CD4-positive, alpha-beta memory T cell (primary cell): ENCODE data around the gene TRIM38. TPM values are rescaled to one million over a fixed set of nuclear protein-coding genes. Genes with fewer than 3 reads are reported as not detected.
"Not testable (repeated sequence)": the region's sequence is repeated elsewhere in the genome, so short reads cannot be mapped to it uniquely, and the experiment has no call there.

ENCODE experiments used
- CTCF ChIA-PET: fragments of 350-600 bp; sonication (Branson Sonifier 250); formaldehyde crosslinking; loops from one replicate; lab custom pipeline; 2021; ENCODE audit warnings: inconsistent platforms; ENCODE audit not compliant: partially characterized antibody; lab: Charles Lee
- POLR2A ChIA-PET: fragments of 350-600 bp; sonication (Branson Sonifier 250); formaldehyde crosslinking; loops from one replicate; lab custom pipeline; 2021; ENCODE audit not compliant: partially characterized antibody; lab: Charles Lee
- DNase-seq, 5 donors: peaks; one replicate each; pipeline versions ENCODE4 v3.0.0 to v3.0.0-alpha.2; 2020 to 2022; ENCODE audit warnings: mixed read lengths in 1 of 5
- H3K27ac ChIP-seq: one replicate; pipeline ENCODE4 v1.7.0; 2013; ENCODE audit warnings: low read depth, low read length
- H3K27me3 ChIP-seq: 2 replicates; pipeline ENCODE4 v1.7.0; 2013; ENCODE audit warnings: mild to moderate bottlenecking, low read length, moderate library complexity; ENCODE audit not compliant: insufficient read depth
- H3K36me3 ChIP-seq: 2 replicates; pipeline ENCODE4 v1.7.0; 2013; ENCODE audit warnings: mild to moderate bottlenecking, low read length, moderate library complexity; ENCODE audit not compliant: insufficient read depth
- H3K4me1 ChIP-seq: 2 replicates; pipeline ENCODE4 v1.7.0; 2013; ENCODE audit warnings: mild to moderate bottlenecking, low read length, moderate library complexity; ENCODE audit not compliant: insufficient read depth
- H3K4me3 ChIP-seq, 2 donors: one replicate each; pipeline ENCODE4 v1.7.0; 2013; ENCODE audit warnings: low read length in 2 of 2, mild to moderate bottlenecking in 1 of 2
- H3K9me3 ChIP-seq, 2 donors: one replicate each; pipeline ENCODE4 v1.7.0; 2013; ENCODE audit warnings: low read length in 2 of 2, control low read depth in 1 of 2; ENCODE audit not compliant: control insufficient read depth in 1 of 2
- H3K27ac Mint-ChIP-seq, 7 donors: one replicate each; pipeline ENCODE4 v1.8.0; 2020 to 2021; ENCODE audit warnings: mixed read lengths in 7 of 7, mild to moderate bottlenecking in 6 of 7, inconsistent platforms in 3 of 7, moderate library complexity in 3 of 7
- H3K27me3 Mint-ChIP-seq, 2 donors: one replicate each; pipeline ENCODE4 v1.8.0; 2020 to 2021; ENCODE audit warnings: mixed read lengths in 2 of 2
- H3K36me3 Mint-ChIP-seq, 2 donors: one replicate each; pipeline ENCODE4 v1.8.0; 2020 to 2021; ENCODE audit warnings: mixed read lengths in 2 of 2, inconsistent platforms in 1 of 2, mild to moderate bottlenecking in 1 of 2
- H3K4me1 Mint-ChIP-seq, 4 donors: one replicate each; pipeline ENCODE4 v1.8.0; 2020 to 2021; ENCODE audit warnings: mixed read lengths in 4 of 4, mild to moderate bottlenecking in 1 of 4
- H3K4me3 Mint-ChIP-seq, 8 donors: one replicate each; pipeline ENCODE4 v1.8.0; 2020 to 2021; ENCODE audit warnings: mixed read lengths in 8 of 8, mild to moderate bottlenecking in 7 of 8, moderate library complexity in 6 of 8, inconsistent platforms in 3 of 8
- H3K9me3 Mint-ChIP-seq, 8 donors: one replicate each; pipeline ENCODE4 v1.8.0; 2020 to 2021; ENCODE audit warnings: mixed read lengths in 8 of 8, mild to moderate bottlenecking in 5 of 8, inconsistent platforms in 3 of 8, moderate library complexity in 1 of 8
- intact Hi-C: fragments of 100-400 bp; cut with micrococcal nuclease; formaldehyde crosslinking; loops from one replicate; pipeline ENCODE4 v1.15.1; 2023
- polyA plus RNA-seq, 2 donors: library from polyadenylated mRNA; unstranded; fragments of 300-500 nt; fragmentation: Illumina TruSeq; gene quantifications; one replicate each; pipeline ENCODE4 v1.2.3, GENCODE V29; 2021
- total RNA-seq, 2 experiments: library from RNA; stranded (reverse); gene quantifications; one replicate each; pipeline ENCODE4 v1.2.3, GENCODE V29; 2021

TRIM38 gene
- total and polyA plus RNA-seq, 4 experiments from 2014 or later = 4.5 to 37.7 (median 23.8) TPM

DNA sequence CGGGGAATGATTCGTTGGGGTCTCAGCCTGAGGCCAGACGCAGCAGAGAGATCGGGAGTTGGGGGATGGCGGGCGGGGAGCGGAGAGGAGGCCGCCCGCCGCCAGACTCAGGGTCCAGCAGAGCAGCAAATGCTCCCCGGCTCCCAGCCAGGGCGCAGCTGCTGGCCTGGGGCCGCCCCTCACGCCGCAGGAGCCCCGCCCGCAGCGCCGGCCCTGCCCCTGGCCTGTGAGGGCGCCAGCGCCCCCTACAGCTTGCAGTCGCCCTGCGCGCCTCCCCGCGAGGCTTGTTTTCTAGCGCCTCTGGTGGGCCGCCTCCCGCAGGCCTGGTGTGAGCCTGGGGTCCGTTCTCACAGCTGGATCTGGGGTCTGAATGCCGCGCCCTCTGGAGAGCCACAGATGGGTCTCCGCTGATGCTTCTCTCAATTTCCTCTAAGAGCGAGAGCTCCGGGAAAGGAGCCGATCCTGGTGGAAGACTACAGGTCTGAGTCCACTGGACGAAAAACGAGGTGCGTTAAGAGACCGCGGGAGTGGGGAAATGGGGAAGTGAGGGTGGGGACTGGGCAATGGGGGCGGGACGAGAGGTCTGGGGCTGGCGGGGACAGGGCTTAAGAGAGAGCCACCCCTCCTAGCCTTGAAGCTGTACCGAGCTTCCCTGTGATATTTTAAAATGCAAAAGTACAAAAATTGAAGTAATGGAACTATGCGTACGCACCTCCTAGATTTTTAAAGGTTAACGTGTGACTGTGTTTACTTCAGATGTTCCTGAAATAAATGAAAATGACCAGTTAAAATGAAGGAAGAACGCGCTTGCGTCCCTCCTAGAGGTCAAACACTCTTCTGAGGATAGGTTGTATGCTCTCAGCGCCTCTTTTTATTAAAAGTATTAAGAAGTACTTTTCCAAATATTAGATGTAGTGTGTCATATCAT is 30.1 kb downstream of the TRIM38 start:
- peak; percentile 85 to 94 (median 89) for DNase-seq
- POLR2A ChIA-PET = interaction anchor here (0.8 to 4.5 kb wide), 30 partner anchors 9 to 1153 kb away, joined by 3 to 75 read pairs (median 4); partner anchors contain the start of gene TRIM38
- no peaks in the 10 kb centered on the region for H3K27me3 Mint-ChIP-seq
- peak overlapping the region; percentile 91 to 95 (median 94) for H3K4me3 Mint-ChIP-seq
- peak overlapping the region; percentile 64 for H3K27ac ChIP-seq
- CTCF ChIA-PET = interaction anchor here (0.7 to 5.0 kb wide), 38 partner anchors 9 to 1845 kb away, joined by 3 to 78 read pairs (median 4); partner anchors contain the start of genes SLC17A3, TRIM38 and ZNF391
- intact Hi-C loops = loop anchor here (1.0 to 5.0 kb wide), 5 partner anchors 29 to 272 kb away; partner anchors contain the start of gene TRIM38
- peaks cover 5 to 17% of the 10 kb centered on the region in 2 donors for H3K36me3 Mint-ChIP-seq
- H3K27ac Mint-ChIP-seq = peak overlapping the region; percentile 89 to 96 (median 94)
- H3K27me3 ChIP-seq = no peaks in the 10 kb centered on the region
- no peaks in the 10 kb centered on the region for H3K4me1 ChIP-seq
- H3K9me3 ChIP-seq = no peaks in the 10 kb centered on the region
- peaks cover 9 to 23% (median 16%) of the 10 kb centered on the region in 4 donors for H3K4me1 Mint-ChIP-seq
- H3K9me3 Mint-ChIP-seq = no peaks in the 10 kb centered on the region
- peak overlapping the region; percentile 72 to 95 for H3K4me3 ChIP-seq
- H3K36me3 ChIP-seq = no peaks in the 10 kb centered on the region

DNA sequence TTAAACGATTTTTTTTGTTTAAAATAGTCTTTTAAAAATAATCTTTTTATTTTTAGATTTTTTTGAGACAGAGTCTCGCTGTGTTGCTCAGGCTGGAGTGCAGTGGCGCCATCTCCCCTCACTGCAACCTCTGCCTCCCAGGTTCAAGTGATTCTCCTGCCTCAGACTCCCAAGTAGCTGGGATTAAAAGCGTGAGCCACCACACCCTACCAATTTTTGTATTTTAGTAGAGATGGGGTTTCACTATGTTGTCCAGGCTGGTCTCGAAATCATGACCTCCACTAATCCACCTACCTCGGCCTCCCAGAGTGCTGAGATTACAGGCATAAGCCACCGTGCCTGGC is 30.7 kb downstream of the TRIM38 start:
- Mint-ChIP-seq H3K4me1 (peaks cover 6 to 23% (median 16%) of the 10 kb centered on the region in 4 donors), H3K27ac (peak overlapping the region in 2 of 7 donors; percentile 36 to 77), H3K36me3 (peaks cover 6 to 14% of the 10 kb centered on the region in 2 donors), H3K4me3 (peak overlapping the region; percentile 1 to 94 (median 62))
- not testable (repeated sequence) for H3K27ac ChIP-seq, H3K27me3 ChIP-seq, DNase-seq, H3K27me3 Mint-ChIP-seq, H3K4me3 ChIP-seq, H3K9me3 Mint-ChIP-seq, H3K4me1 ChIP-seq, H3K36me3 ChIP-seq, H3K9me3 ChIP-seq
- CTCF ChIA-PET = interaction anchor here (0.9 to 5.0 kb wide), 25 partner anchors 10 to 1845 kb away, joined by 3 to 78 read pairs (median 8); partner anchors contain the start of gene TRIM38
- intact Hi-C loops = loop anchor here (5.0 kb wide), 1 partner anchor 111 kb away; no protein-coding TSS in a partner anchor
- POLR2A ChIA-PET = interaction anchor here (0.8 to 4.5 kb wide), 16 partner anchors 10 to 1140 kb away, joined by 3 to 75 read pairs (median 7); partner anchors contain the start of gene TRIM38

DNA sequence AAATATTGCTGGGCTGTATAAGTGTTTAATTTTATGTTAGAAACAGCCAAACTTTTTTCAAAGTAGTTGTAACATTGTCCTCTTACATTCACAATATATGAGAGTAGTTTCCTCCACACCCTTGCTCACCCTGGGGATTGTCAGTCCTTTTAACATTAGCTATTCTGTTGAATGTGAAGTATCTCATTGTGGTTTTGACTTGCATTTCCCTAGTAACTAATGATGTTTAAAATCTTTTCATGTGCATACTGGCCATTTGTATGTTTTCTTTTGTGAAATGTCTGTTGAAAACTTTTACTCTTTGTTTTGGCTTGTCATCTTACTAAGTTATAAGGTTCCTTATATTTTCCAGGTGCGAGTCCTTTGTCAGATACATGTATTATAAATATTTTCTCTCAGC is 32.9 kb downstream of the TRIM38 start:
- POLR2A ChIA-PET = interaction anchor here (0.6 to 2.0 kb wide), 3 partner anchors 21 to 30 kb away, joined by 3 to 7 read pairs (median 3); a partner anchor contains a TSS

GRCh38 chr6:25997921-25998320 is 35.3 kb downstream of the TRIM38 start:
- DNase-seq = no peak
- H3K9me3 ChIP-seq = no peaks in the 10 kb centered on the region
- H3K4me1 Mint-ChIP-seq = peaks cover 6 to 7% (median 7%) of the 10 kb centered on the region in 4 donors
- no peak overlapping the region for H3K27ac ChIP-seq
- peak overlapping the region in 1 of 7 donors; percentile 20 for H3K27ac Mint-ChIP-seq
- no peaks in the 10 kb centered on the region for H3K27me3 Mint-ChIP-seq
- H3K4me3 ChIP-seq = no peak overlapping the region
- intact Hi-C loops = no loop called here
- H3K4me3 Mint-ChIP-seq = no peak overlapping the region
- CTCF ChIA-PET = interaction anchor here (1.2 to 1.9 kb wide), 2 partner anchors 28 to 116 kb away, joined by 3 to 4 read pairs; no protein-coding TSS in a partner anchor
- H3K36me3 ChIP-seq = peaks cover 6% of the 10 kb centered on the region
- no peaks in the 10 kb centered on the region for H3K4me1 ChIP-seq
- peaks cover 5 to 24% of the 10 kb centered on the region in 2 donors for H3K36me3 Mint-ChIP-seq
- POLR2A ChIA-PET = interaction anchor here (0.7 kb wide), 1 partner anchor 22 kb away, joined by 3 read pairs; a partner anchor contains a TSS
- no peaks in the 10 kb centered on the region for H3K27me3 ChIP-seq
- H3K9me3 Mint-ChIP-seq = no peaks in the 10 kb centered on the region

More for the DNA sequence above, 32.9 kb downstream of the TRIM38 start:
- no peak overlapping the region for H3K27ac Mint-ChIP-seq
- H3K9me3 ChIP-seq = no peaks in the 10 kb centered on the region
- no peaks in the 10 kb centered on the region for H3K27me3 ChIP-seq
- no peak overlapping the region for H3K27ac ChIP-seq
- H3K36me3 ChIP-seq = peaks cover 6% of the 10 kb centered on the region
- CTCF ChIA-PET = interaction anchor here (0.7 to 5.0 kb wide), 4 partner anchors 7 to 29 kb away, joined by 3 to 78 read pairs (median 38); a partner anchor contains a TSS
- DNase-seq = no peak
- H3K4me3 ChIP-seq = no peak overlapping the region
- intact Hi-C loops = no loop called here
- peaks cover 6 to 23% (median 16%) of the 10 kb centered on the region in 4 donors for H3K4me1 Mint-ChIP-seq
- no peaks in the 10 kb centered on the region for H3K4me1 ChIP-seq
- H3K9me3 Mint-ChIP-seq = no peaks in the 10 kb centered on the region
- H3K27me3 Mint-ChIP-seq = no peaks in the 10 kb centered on the region
- H3K36me3 Mint-ChIP-seq = peaks cover 10 to 20% of the 10 kb centered on the region in 2 donors
- no peak overlapping the region for H3K4me3 Mint-ChIP-seq

- H3K27ac Mint-ChIP-seq = no peak overlapping the region
- CTCF ChIA-PET = interaction anchor here (1.9 kb wide), 1 partner anchor 117 kb away, joined by 4 read pairs; no protein-coding TSS in a partner anchor
- peaks cover 6 to 8% (median 7%) of the 10 kb centered on the region in 4 donors for H3K4me1 Mint-ChIP-seq
- no peak overlapping the region for H3K4me3 Mint-ChIP-seq
- H3K4me1 ChIP-seq = peaks cover 3% of the 10 kb centered on the region
- H3K27me3 ChIP-seq = no peaks in the 10 kb centered on the region
- no peaks in the 10 kb centered on the region for H3K27me3 Mint-ChIP-seq
- intact Hi-C loops = no loop called here
- POLR2A ChIA-PET = interaction anchor here (0.7 kb wide), 1 partner anchor 22 kb away, joined by 3 read pairs; a partner anchor contains a TSS
- peaks cover 6% of the 10 kb centered on the region for H3K36me3 ChIP-seq
- H3K9me3 ChIP-seq = no peaks in the 10 kb centered on the region
- H3K4me3 ChIP-seq = no peak overlapping the region
- H3K9me3 Mint-ChIP-seq = no peaks in the 10 kb centered on the region
- DNase-seq = no peak
- H3K27ac ChIP-seq = no peak overlapping the region
- H3K36me3 Mint-ChIP-seq = peaks cover 5 to 24% of the 10 kb centered on the region in 2 donors
Observed at GRCh38 chr6:25998379-25998778, 35.8 kb downstream of the TRIM38 start.

GRCh38 chr6:25999225-25999624 is 36.6 kb downstream of the TRIM38 start:
- H3K4me1 Mint-ChIP-seq, H3K27me3 ChIP-seq, H3K27me3 Mint-ChIP-seq, H3K36me3 ChIP-seq, POLR2A ChIA-PET, CTCF ChIA-PET, intact Hi-C loops, H3K9me3 ChIP-seq, H3K27ac ChIP-seq, H3K4me3 ChIP-seq, H3K27ac Mint-ChIP-seq, DNase-seq, H3K4me3 Mint-ChIP-seq, H3K4me1 ChIP-seq, H3K9me3 Mint-ChIP-seq: not testable (repeated sequence)
- peaks cover 5 to 24% of the 10 kb centered on the region in 2 donors for H3K36me3 Mint-ChIP-seq
